ENCODE data around the gene SLC16A2.

The SLC16A2 gene

GRCh38 chrX:74452199-74452481 is 30.8 kb downstream of the SLC16A2 start:
- no peak for TF ChIP-seq GATA3 (IDR thresholded peaks at IDR 0.05; ENCODE audit: low read depth, low read length)
- TF ChIP-seq GATA2 (IDR thresholded peaks at IDR 0.05; ENCODE audit: low read depth, low read length), result no peak

DNA sequence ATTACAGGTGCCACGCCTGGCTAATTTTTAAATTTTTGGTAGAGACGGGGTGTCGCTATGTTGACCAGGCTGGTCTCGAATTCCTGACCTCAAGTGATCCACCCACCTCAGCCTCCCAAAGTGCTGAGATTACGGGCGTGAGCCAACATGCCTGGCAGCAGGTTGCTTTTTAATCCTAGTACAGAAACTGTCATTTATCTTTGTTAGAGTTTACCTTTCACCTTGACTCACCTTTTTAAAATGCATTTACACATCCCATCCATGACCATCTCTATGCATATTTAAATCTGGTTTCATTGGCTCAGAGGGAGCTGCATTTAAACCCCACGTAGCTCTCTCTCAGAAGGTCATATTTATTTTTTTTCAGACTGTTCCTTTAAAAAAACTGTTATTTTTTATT is 31.9 kb downstream of the SLC16A2 start:
- TF ChIP-seq GATA2 (IDR thresholded peaks at IDR 0.05; ENCODE audit: low read depth, low read length) (no peak), GATA3 (IDR thresholded peaks at IDR 0.05; ENCODE audit: low read depth, low read length) (no peak)

DNA sequence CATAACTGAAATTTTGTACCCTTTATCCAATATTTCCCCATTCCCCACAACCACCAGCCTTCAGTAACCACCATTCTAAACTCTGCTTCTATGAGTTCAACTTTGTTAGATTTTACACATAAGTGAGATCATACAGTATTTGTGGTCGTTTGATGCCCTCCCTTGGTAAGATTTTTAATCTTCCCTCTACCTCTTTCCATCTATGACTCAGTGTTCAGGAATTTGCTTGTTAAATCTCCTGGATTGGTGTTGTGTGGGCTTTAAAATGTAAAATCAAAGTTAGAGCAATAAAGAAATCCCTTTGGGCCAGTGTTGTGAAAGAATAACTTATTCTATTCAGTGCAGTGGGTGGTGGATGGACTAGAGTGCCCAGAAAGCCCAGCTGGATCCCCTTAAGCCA is 37.4 kb downstream of the SLC16A2 start:
- no peak for TF ChIP-seq GATA2 (IDR thresholded peaks at IDR 0.05; ENCODE audit: low read depth, low read length)
- TF ChIP-seq GATA3 (IDR thresholded peaks at IDR 0.05; ENCODE audit: low read depth, low read length), result no peak

- TF ChIP-seq GATA3 (IDR thresholded peaks at IDR 0.05; ENCODE audit: low read depth, low read length), result no peak
- no peak for TF ChIP-seq GATA2 (IDR thresholded peaks at IDR 0.05; ENCODE audit: low read depth, low read length)
Observed at GRCh38 chrX:74461384-74461783, 40.1 kb downstream of the SLC16A2 start.

GRCh38 chrX:74464722-74465121 is 43.4 kb downstream of the SLC16A2 start:
- no peak for TF ChIP-seq GATA2 (IDR thresholded peaks at IDR 0.05; ENCODE audit: low read depth, low read length)
- TF ChIP-seq GATA3 (IDR thresholded peaks at IDR 0.05; ENCODE audit: low read depth, low read length), result no peak

- TF ChIP-seq GATA3 (IDR thresholded peaks at IDR 0.05; ENCODE audit: low read depth, low read length), result no peak
- TF ChIP-seq GATA2 (IDR thresholded peaks at IDR 0.05; ENCODE audit: low read depth, low read length), result no peak
Observed at GRCh38 chrX:74465424-74465823, 44.1 kb downstream of the SLC16A2 start.

GRCh38 chrX:74467656-74468055 is 46.4 kb downstream of the SLC16A2 start:
- TF ChIP-seq GATA2 (IDR thresholded peaks at IDR 0.05; ENCODE audit: low read depth, low read length), result no peak
- TF ChIP-seq GATA3 (IDR thresholded peaks at IDR 0.05; ENCODE audit: low read depth, low read length), result no peak

DNA sequence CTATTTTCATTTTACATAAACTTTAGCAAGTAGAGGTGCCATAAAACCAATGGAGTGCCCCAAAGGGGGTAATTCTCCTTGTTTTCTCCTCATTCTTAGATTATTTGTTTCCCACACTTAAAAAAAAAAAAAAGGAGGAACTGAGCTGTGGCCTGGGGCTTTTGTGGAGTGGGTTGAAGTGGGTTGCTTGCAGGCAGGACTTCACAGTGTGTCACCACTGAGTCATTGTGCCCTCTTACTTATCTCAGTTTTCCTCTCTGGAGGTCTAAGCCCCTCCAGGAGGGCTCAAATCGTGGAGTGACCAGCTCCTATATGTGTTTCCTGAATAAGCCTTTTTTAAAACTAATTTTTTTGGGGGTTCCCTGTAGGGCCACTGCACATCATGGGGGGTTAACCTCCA is 69.0 kb downstream of the SLC16A2 start:
- no peak for TF ChIP-seq GATA3 (IDR thresholded peaks at IDR 0.05; ENCODE audit: low read depth, low read length)
- TF ChIP-seq GATA2 (IDR thresholded peaks at IDR 0.05; ENCODE audit: low read depth, low read length), result no peak

DNA sequence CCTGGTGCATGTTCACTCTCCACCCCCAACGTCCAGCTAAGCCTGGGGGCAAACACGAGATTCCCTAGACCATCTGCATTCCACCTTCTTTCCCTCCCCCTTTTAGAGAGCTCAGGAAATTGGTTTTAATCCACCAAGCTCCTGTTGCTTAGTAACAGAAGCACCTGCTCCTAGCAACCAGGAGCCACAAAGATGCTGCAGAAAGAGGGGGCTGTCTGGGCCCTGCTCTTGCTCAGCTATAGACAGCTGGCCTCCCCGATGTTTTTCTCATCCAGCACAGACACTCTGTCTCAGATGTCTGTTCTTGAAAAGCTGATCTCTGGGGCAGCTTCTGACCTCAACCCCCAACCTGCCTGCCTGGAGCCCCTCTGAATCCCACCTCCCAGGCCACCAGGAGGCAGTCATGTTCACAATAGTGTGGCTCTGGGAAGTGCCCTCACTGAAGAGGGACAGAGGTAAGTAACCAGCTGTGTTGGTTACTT is 71.5 kb downstream of the SLC16A2 start:
- TF ChIP-seq GATA3 (IDR thresholded peaks at IDR 0.05; ENCODE audit: low read depth, low read length) (no peak), GATA2 (IDR thresholded peaks at IDR 0.05; ENCODE audit: low read depth, low read length) (no peak)

DNA sequence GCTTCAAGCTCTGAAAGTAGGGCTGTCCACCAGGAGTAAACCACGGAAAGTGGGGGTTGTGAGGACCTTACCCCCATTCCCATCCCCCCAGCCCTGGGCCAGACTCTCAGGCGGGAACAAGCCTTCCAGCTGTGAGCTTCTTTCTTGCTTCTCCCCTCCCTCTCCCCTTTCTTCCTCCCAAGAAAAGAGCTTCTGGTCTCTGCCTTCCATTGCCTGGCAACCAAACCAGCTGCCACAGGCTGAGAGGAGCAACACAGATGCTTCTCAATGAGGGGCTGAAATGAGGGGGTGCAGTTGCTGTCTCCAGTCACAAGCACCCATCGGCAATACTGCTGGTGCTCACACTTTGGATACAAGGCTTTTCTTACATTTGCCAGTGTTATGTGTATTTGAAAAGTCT is 72.5 kb downstream of the SLC16A2 start:
- TF ChIP-seq GATA3 (IDR thresholded peaks at IDR 0.05; ENCODE audit: low read depth, low read length), result no peak
- TF ChIP-seq GATA2 (IDR thresholded peaks at IDR 0.05; ENCODE audit: low read depth, low read length), result no peak

- no peak for TF ChIP-seq GATA3 (IDR thresholded peaks at IDR 0.05; ENCODE audit: low read depth, low read length)
- TF ChIP-seq GATA2 (IDR thresholded peaks at IDR 0.05; ENCODE audit: low read depth, low read length), result no peak
Observed at GRCh38 chrX:74498924-74499323, 77.6 kb downstream of the SLC16A2 start.

DNA sequence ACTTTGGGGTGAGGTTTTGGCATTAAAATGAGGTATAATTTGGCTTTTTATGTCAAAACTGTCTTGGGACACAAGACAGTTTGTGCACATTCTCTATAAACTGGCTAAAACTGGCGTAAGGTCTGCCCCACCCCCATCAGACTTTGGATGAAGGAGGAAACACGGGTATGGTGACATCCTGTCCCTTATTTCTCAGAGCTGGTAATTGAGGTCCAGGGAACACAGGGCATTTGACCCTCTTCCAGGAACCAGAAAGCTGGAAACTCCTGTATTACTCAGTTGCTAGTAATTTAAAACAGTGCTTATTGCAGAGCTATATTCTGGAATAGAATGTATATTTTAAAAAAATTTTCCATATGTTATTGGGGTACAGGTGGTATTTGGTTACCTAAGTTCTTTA is 78.8 kb downstream of the SLC16A2 start:
- TF ChIP-seq GATA3 (IDR thresholded peaks at IDR 0.05; ENCODE audit: low read depth, low read length) (no peak), GATA2 (IDR thresholded peaks at IDR 0.05; ENCODE audit: low read depth, low read length) (no peak)

GRCh38 chrX:74500555-74500954 is 79.3 kb downstream of the SLC16A2 start:
- TF ChIP-seq GATA2 (IDR thresholded peaks at IDR 0.05; ENCODE audit: low read depth, low read length) (no peak), GATA3 (IDR thresholded peaks at IDR 0.05; ENCODE audit: low read depth, low read length) (no peak)

DNA sequence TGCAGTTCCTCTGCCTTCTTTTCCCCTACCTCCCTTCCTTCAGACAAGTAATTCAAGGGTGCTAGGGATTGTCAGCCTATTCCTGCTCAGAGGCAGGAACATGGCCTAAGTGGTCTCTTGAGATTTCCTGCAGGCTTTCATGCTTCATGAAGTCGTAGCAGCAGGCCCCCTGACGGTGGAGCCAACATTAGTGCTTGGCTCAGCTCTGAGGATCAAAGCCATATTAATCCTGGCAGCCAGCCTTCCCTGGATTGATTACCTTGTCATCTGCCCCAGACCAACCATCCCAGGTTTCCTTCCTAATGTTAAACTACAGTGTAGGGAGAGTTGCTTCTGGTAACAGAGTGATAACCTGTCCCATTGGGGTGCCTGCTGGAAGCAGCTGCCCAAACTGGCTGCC is 84.1 kb downstream of the SLC16A2 start:
- TF ChIP-seq GATA3 (IDR thresholded peaks at IDR 0.05; ENCODE audit: low read depth, low read length) (no peak), GATA2 (IDR thresholded peaks at IDR 0.05; ENCODE audit: low read depth, low read length) (no peak)

DNA sequence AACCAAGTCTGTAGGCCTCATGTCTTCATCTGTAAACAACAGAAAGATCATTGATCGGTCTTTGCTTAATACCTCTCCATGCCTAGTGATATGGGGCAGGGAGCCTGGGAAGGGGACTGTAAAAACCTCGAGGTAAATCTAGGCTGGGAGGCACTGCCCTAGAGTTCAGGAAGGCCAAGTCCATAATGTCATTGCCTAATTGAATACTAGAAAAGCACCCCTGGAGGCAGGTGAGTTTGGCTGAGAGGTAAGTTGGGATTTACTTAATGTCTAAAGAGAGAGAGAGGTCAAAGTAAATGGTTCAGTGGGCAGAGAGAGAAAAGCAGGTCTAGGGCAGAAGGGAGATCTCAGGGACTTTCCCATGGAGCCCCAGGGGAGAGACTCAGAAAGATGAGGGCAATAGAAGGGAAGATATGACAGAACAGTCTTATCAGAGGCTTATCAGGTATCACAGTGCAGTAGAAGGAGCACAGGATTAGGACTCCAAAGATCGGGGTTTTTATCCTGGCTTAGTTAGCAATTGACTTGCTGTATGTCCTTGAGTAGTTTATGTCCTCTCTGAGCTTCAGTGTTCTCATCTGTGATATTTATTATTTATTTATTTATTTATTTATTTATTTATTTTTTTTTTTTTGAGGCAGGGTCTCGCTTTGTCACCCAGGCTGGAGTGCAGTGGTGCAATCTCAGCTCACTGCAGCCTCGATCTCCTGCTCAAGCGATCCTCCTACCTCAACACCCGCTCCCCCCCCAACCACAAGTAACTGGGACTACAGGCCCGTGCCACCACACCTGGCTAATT is 85.2 kb downstream of the SLC16A2 start:
- TF ChIP-seq GATA2 (IDR thresholded peaks at IDR 0.05; ENCODE audit: low read depth, low read length) (no peak), GATA3 (IDR thresholded peaks at IDR 0.05; ENCODE audit: low read depth, low read length) (no peak)

DNA sequence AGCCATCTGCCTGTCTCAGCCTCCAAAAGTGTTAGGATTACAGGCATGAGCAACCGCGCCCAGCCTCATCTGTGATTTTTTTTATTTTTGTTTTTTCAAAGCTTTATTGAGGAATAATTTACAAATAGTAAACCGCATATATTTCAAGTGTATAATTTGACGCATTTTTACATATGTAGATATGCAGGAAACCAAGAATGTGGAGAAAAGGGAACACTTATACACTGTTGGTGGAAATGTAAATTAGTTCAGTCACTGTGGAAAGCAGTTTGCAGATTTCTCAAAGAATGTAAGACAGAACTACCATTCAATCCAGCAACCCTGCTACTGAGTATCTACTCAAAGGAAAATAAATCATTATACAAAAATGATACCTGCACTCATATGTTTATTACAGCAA is 85.9 kb downstream of the SLC16A2 start:
- no peak for TF ChIP-seq GATA3 (IDR thresholded peaks at IDR 0.05; ENCODE audit: low read depth, low read length)
- no peak for TF ChIP-seq GATA2 (IDR thresholded peaks at IDR 0.05; ENCODE audit: low read depth, low read length)

All from SH-SY5Y (cell line).